Epithelial cell of proximal tubule (primary cell): ENCODE results near the gene KIF3A. TPM values are rescaled to one million over a fixed set of nuclear protein-coding genes. Genes with fewer than 3 reads are reported as not detected.

Source experiments
- DNase-seq: peaks from one replicate; pipeline ENCODE4 v3.0.0-alpha.2; 2011; ENCODE audit warnings: low read depth
- H3K4me3 ChIP-seq: 2 replicates; pipeline ENCODE4 v1.5.1; 2011; ENCODE audit warnings: low read depth, mild to moderate bottlenecking, low read length
- CTCF ChIP-seq: conservative IDR thresholded peaks from 2 replicates; pipeline ENCODE4 v1.5.1; 2012; ENCODE audit warnings: low read depth, mild to moderate bottlenecking, low read length
- total RNA-seq: library from RNA; depleted of rRNA; stranded (reverse); fragments of >200 nt; gene quantifications from 2 replicates; pipeline ENCODE4 v1.2.3, GENCODE V29; 2015

The KIF3A gene
- total RNA-seq, 1 donor from 2014 or later: 7.6 TPM

- TF ChIP-seq CTCF: no peak
- H3K4me3 ChIP-seq: no peak overlapping the region
- DNase-seq: no peak
Observed at GRCh38 chr5:132766020-132766805, 28.9 kb upstream of the KIF3A start.

GRCh38 chr5:132765311-132766019, 28.1 kb upstream of the KIF3A start:
- DNase-seq: no peak
- TF ChIP-seq CTCF: no peak
- no peak overlapping the region for H3K4me3 ChIP-seq

- DNase-seq: no peak
- no peak for TF ChIP-seq CTCF
- H3K4me3 ChIP-seq: no peak overlapping the region
Observed at GRCh38 chr5:132764671-132765238, 27.4 kb upstream of the KIF3A start.

- no peak for DNase-seq
- no peak for TF ChIP-seq CTCF
Observed at GRCh38 chr5:132764051-132764450, 26.7 kb upstream of the KIF3A start.

GRCh38 chr5:132763181-132764036, 26.1 kb upstream of the KIF3A start:
- no peak for DNase-seq
- no peak overlapping the region for H3K4me3 ChIP-seq
- TF ChIP-seq CTCF: no peak

More at GRCh38 chr5:132764051-132764450, 26.7 kb upstream of the KIF3A start:
- H3K4me3 ChIP-seq: no peak overlapping the region

GRCh38 chr5:132762246-132763000, 25.1 kb upstream of the KIF3A start:
- no peak for DNase-seq
- no peak for TF ChIP-seq CTCF
- no peak overlapping the region for H3K4me3 ChIP-seq
